GM18951 (cell line): ENCODE data around the gene ADCY2.

ENCODE experiments used
- POLR2A ChIP-seq: IDR thresholded peaks from 4 replicates; pipeline ENCODE4 v1.6.1; 2011; ENCODE audit warnings: mild to moderate bottlenecking; ENCODE audit not compliant: insufficient read length, insufficient read depth; ENCODE audit errors: extremely low read depth
- in situ Hi-C: fragments of 300-500 bp; cut with MboI; formaldehyde crosslinking; loops from one replicate; pipeline ENCODE4 v1.12.0; 2022; ENCODE audit warnings: low sequenced_read_pairs, mixed read lengths, inconsistent platforms; ENCODE audit not compliant: unreplicated experiment

The ADCY2 gene

GRCh38 chr5:7667216-7667767 is 271.4 kb downstream of the ADCY2 start:
- no peak for TF ChIP-seq POLR2A

GRCh38 chr5:7668161-7668560 is 272.2 kb downstream of the ADCY2 start:
- no peak for TF ChIP-seq POLR2A
- in situ Hi-C loops = no loop called here

More at GRCh38 chr5:7667216-7667767, 271.4 kb downstream of the ADCY2 start:
- in situ Hi-C loops = no loop called here

GRCh38 chr5:7668627-7669026 is 272.7 kb downstream of the ADCY2 start:
- in situ Hi-C loops = no loop called here
- no peak for TF ChIP-seq POLR2A

- in situ Hi-C loops = no loop called here
- no peak for TF ChIP-seq POLR2A
These were observed 275.5 kb downstream of the ADCY2 start for GRCh38 chr5:7671381-7671993.

- in situ Hi-C loops = no loop called here
- TF ChIP-seq POLR2A = no peak
These were observed 277.7 kb downstream of the ADCY2 start for GRCh38 chr5:7673658-7674057.

GRCh38 chr5:7676455-7676854 is 280.5 kb downstream of the ADCY2 start:
- in situ Hi-C loops = no loop called here
- no peak for TF ChIP-seq POLR2A

- no peak for TF ChIP-seq POLR2A
- in situ Hi-C loops = no loop called here
These were observed 282.1 kb downstream of the ADCY2 start for GRCh38 chr5:7678030-7678429.

- TF ChIP-seq POLR2A = no peak
- in situ Hi-C loops = no loop called here
These were observed 283.7 kb downstream of the ADCY2 start for GRCh38 chr5:7679663-7680062.

- TF ChIP-seq POLR2A = no peak
These were observed 284.3 kb downstream of the ADCY2 start for GRCh38 chr5:7680260-7680659.

GRCh38 chr5:7682379-7682778 is 286.4 kb downstream of the ADCY2 start:
- TF ChIP-seq POLR2A = no peak
- in situ Hi-C loops = no loop called here

More at GRCh38 chr5:7680260-7680659, 284.3 kb downstream of the ADCY2 start:
- in situ Hi-C loops = no loop called here

- in situ Hi-C loops = no loop called here
- no peak for TF ChIP-seq POLR2A
These were observed 287.8 kb downstream of the ADCY2 start for GRCh38 chr5:7683753-7684152.

- in situ Hi-C loops = no loop called here
- no peak for TF ChIP-seq POLR2A
These were observed 288.9 kb downstream of the ADCY2 start for GRCh38 chr5:7684826-7685225.

- no peak for TF ChIP-seq POLR2A
- in situ Hi-C loops = no loop called here
These were observed 290.9 kb downstream of the ADCY2 start for GRCh38 chr5:7686794-7687193.

- in situ Hi-C loops = no loop called here
- no peak for TF ChIP-seq POLR2A
These were observed 294.6 kb downstream of the ADCY2 start for GRCh38 chr5:7690557-7690956.

- in situ Hi-C loops = no loop called here
- TF ChIP-seq POLR2A = no peak
These were observed 309.3 kb downstream of the ADCY2 start for GRCh38 chr5:7705261-7705660.

GRCh38 chr5:7705736-7706135 is 309.8 kb downstream of the ADCY2 start:
- in situ Hi-C loops = no loop called here
- no peak for TF ChIP-seq POLR2A
